DMS79 (cell line): ENCODE results near the gene OXT.

ENCODE experiments used
- DNase-seq: peaks from one replicate; lab custom pipeline; 2025; lab: John Stamatoyannopoulos, UW

OXT gene

GRCh38 chr20:3085571-3086072, 14.2 kb downstream of the OXT start:
- DNase-seq: no peak

GRCh38 chr20:3088031-3088430, 16.6 kb downstream of the OXT start:
- DNase-seq: no peak

- DNase-seq: no peak
Observed at GRCh38 chr20:3090565-3090964, 19.1 kb downstream of the OXT start.

GRCh38 chr20:3092611-3093379, 21.4 kb downstream of the OXT start:
- no peak for DNase-seq

GRCh38 chr20:3093861-3094361, 22.5 kb downstream of the OXT start:
- no peak for DNase-seq

GRCh38 chr20:3094848-3095629, 23.6 kb downstream of the OXT start:
- DNase-seq: no peak

GRCh38 chr20:3100480-3100879, 29.1 kb downstream of the OXT start:
- no peak for DNase-seq

- DNase-seq: no peak
Observed at GRCh38 chr20:3101251-3101650, 29.8 kb downstream of the OXT start.

GRCh38 chr20:3101737-3102574, 30.5 kb downstream of the OXT start:
- DNase-seq: no peak

- DNase-seq: no peak
Observed at GRCh38 chr20:3102575-3103368, 31.4 kb downstream of the OXT start.

- no peak for DNase-seq
Observed at GRCh38 chr20:3103369-3104032, 32.1 kb downstream of the OXT start.

GRCh38 chr20:3105256-3106137, 34.1 kb downstream of the OXT start:
- no peak for DNase-seq

- no peak for DNase-seq
Observed at GRCh38 chr20:3106185-3106584, 34.8 kb downstream of the OXT start.

- no peak for DNase-seq
Observed at GRCh38 chr20:3106658-3107463, 35.4 kb downstream of the OXT start.

GRCh38 chr20:3107464-3108025, 36.1 kb downstream of the OXT start:
- no peak for DNase-seq

- no peak for DNase-seq
Observed at GRCh38 chr20:3109350-3110302, 38.2 kb downstream of the OXT start.

GRCh38 chr20:3111507-3111906, 40.1 kb downstream of the OXT start:
- no peak for DNase-seq
